ENCODE measurements around the gene USP11. TPM values are rescaled to one million over a fixed set of nuclear protein-coding genes. Genes with fewer than 3 reads are reported as not detected.
A peak's percentile ranks its signal among the peaks of the same experiment; 100 is the strongest.

Gene USP11
- polyA plus RNA-seq, 1 donor (not counting 4 experiments of a cell fraction or from before 2014, with no cell fraction given): 6.3 TPM

GRCh38 chrX:47191806-47192401 is 40.9 kb upstream of the USP11 start:
- peaks cover 4 to 14% of the 10 kb centered on the region in 2 experiments for H3K36me3 ChIP-seq (ENCODE audit: control insufficient read depth in 2 of 2, extremely low read depth in 1 of 2, insufficient read depth in 2 of 2, low read length in 2 of 2)
- H3K27me3 ChIP-seq (ENCODE audit: control insufficient read depth, extremely low read depth, insufficient read depth, low read length): no peaks in the 10 kb centered on the region
- FAIRE-seq: no peak
- dilution Hi-C loops (cut with MboI; ENCODE audit: extremely low pct_ligation_motif_present, low sequenced_read_pairs): no loop called here
- peaks cover 39% of the 10 kb centered on the region for H3K79me2 ChIP-seq (ENCODE audit: control insufficient read depth, insufficient read depth, low read length)
- H3K4me1 ChIP-seq (ENCODE audit: control insufficient read depth, extremely low read depth, insufficient read depth, low read length): peaks cover 38% of the 10 kb centered on the region
- no peaks in the 10 kb centered on the region for H3K9me1 ChIP-seq (ENCODE audit: control insufficient read depth, extremely low read depth, insufficient read depth, low read length)
- DNase-seq (ENCODE audit: low read depth, low spot score): no peak
- H4K20me1 ChIP-seq (ENCODE audit: control insufficient read depth, extremely low read depth, insufficient read depth, low read length): peaks cover 2% of the 10 kb centered on the region
- H3K4me2 ChIP-seq (ENCODE audit: control insufficient read depth, extremely low read depth, insufficient read depth, low read depth, low read length): peak overlapping the region; percentile 80
- no peak for TF ChIP-seq CTCF (optimal IDR thresholded peaks at IDR 0.05 in 1 of 3, IDR thresholded peaks at IDR 0.05 in 1 of 3, conservative IDR thresholded peaks at IDR 0.05 in 1 of 3; ENCODE audit: extremely low read depth in 1 of 3, insufficient read depth in 2 of 3, low read length in 3 of 3)
- TF ChIP-seq EZH2 (IDR thresholded peaks at IDR 0.05; ENCODE audit: low read length): no peak
- peak overlapping the region; percentile 84 for H3K27ac ChIP-seq (ENCODE audit: control insufficient read depth, insufficient read depth, low read length)
- H3K4me3 ChIP-seq (ENCODE audit: control insufficient read depth in 2 of 3, extremely low read depth in 1 of 3, insufficient read depth in 2 of 3, low read depth in 1 of 3, low read length in 3 of 3): peak overlapping the region; percentile 52 to 73 (median 68)
- peak overlapping the region; percentile 51 for H2AFZ ChIP-seq (ENCODE audit: control insufficient read depth, low read length)
- H3K9ac ChIP-seq (ENCODE audit: control insufficient read depth, extremely low read depth, insufficient read depth, low read length): peak overlapping the region; percentile 87
- H3K9me3 ChIP-seq (ENCODE audit: control insufficient read depth, low read depth, low read length): no peaks in the 10 kb centered on the region

DNA sequence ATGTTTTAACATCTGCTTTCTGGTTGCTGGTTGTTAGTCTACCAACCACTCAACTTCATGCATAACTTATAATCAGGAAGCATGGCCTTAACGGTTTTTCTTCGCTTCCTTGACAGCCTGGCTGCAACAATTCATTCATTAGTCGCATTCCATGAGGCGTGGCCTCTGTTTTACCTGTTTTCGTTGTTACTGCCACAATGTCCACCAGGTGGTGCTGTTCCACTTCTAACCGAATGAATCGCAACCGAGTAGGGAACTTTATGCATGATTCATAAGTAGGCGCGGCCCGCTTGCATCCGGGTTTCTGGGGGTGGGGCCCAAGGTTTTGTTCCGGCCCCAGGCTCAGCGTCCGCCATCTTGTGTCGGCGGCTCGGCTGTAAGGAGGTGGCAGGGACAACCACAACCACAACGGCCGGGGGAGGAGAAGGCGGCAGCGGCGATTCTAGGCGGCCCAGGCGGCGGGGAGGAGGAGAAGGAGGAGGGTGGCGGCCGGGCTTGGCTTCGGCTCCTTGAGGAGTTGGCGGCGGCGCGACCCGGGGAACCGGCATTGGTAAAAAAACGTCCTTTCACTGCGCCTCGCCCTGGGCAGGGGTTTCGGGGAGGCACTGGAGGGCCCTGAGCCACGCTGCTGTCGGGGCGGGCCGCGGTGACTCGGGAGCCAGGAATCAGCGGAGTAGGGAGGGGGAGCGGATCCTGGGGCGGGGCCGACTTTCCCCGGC is 39.2 kb upstream of the USP11 start, which contains the start of gene UBA1:
Gene UBA1, plus strand, starts transcription at position 355 of the 719 bp plus-strand sequence. CDS start 4,974 bp downstream, outside the sequence.
- H2AFZ ChIP-seq (ENCODE audit: control insufficient read depth, low read length): peak within 1 kb of the TSS; percentile 81
- no peaks in the 10 kb centered on the region for H3K27me3 ChIP-seq (ENCODE audit: control insufficient read depth, extremely low read depth, insufficient read depth, low read length)

More for the DNA sequence above, 39.2 kb upstream of the USP11 start, which contains the start of gene UBA1:
- H3K9ac ChIP-seq (ENCODE audit: control insufficient read depth, extremely low read depth, insufficient read depth, low read length): peak within 1 kb of the TSS; percentile 98
- H3K9me1 ChIP-seq (ENCODE audit: control insufficient read depth, extremely low read depth, insufficient read depth, low read length): no peaks in the 10 kb centered on the region
- peaks cover 17% of the 10 kb centered on the region for H4K20me1 ChIP-seq (ENCODE audit: control insufficient read depth, extremely low read depth, insufficient read depth, low read length)
- H3K9me3 ChIP-seq (ENCODE audit: control insufficient read depth, low read depth, low read length): no peaks in the 10 kb centered on the region
- peak within 1 kb of the TSS; percentile 94 for H3K27ac ChIP-seq (ENCODE audit: control insufficient read depth, insufficient read depth, low read length)
- peaks cover 56% of the 10 kb centered on the region for H3K79me2 ChIP-seq (ENCODE audit: control insufficient read depth, insufficient read depth, low read length)
- DNase-seq (ENCODE audit: low read depth, low spot score) (peak; percentile 88), FAIRE-seq (peak; percentile 96)
- peaks cover 12 to 27% of the 10 kb centered on the region in 2 experiments for H3K36me3 ChIP-seq (ENCODE audit: control insufficient read depth in 2 of 2, extremely low read depth in 1 of 2, insufficient read depth in 2 of 2, low read length in 2 of 2)
- peaks cover 38% of the 10 kb centered on the region for H3K4me1 ChIP-seq (ENCODE audit: control insufficient read depth, extremely low read depth, insufficient read depth, low read length)
- peak within 1 kb of the TSS; percentile 99 for H3K4me2 ChIP-seq (ENCODE audit: control insufficient read depth, extremely low read depth, insufficient read depth, low read depth, low read length)
- peak within 1 kb of the TSS; percentile 93 to 99 (median 97) for H3K4me3 ChIP-seq (ENCODE audit: control insufficient read depth in 2 of 3, extremely low read depth in 1 of 3, insufficient read depth in 2 of 3, low read depth in 1 of 3, low read length in 3 of 3)
- dilution Hi-C loops (cut with MboI; ENCODE audit: extremely low pct_ligation_motif_present, low sequenced_read_pairs): no loop called here
- TF ChIP-seq CTCF (optimal IDR thresholded peaks at IDR 0.05 in 1 of 3, IDR thresholded peaks at IDR 0.05 in 1 of 3, conservative IDR thresholded peaks at IDR 0.05 in 1 of 3; ENCODE audit: extremely low read depth in 1 of 3, insufficient read depth in 2 of 3, low read length in 3 of 3): peak in 2 of 3 experiments; percentile 75 to 87
- TF ChIP-seq EZH2 (IDR thresholded peaks at IDR 0.05; ENCODE audit: low read length): no peak
